Lung (tissue), 12 donors: ENCODE results near the gene LACTBL1. TPM values are rescaled to one million over a fixed set of nuclear protein-coding genes. Genes with fewer than 3 reads are reported as not detected.
A peak's percentile ranks its signal among the peaks of the same experiment; 100 is the strongest.

Source experiments
- ATAC-seq: fragments of 200-7000 bp; cut with Tn5 transposase; one replicate; pipeline ENCODE4 v1.9.1; 2020; ENCODE audit warnings: moderate number of reproducible peaks; ENCODE audit not compliant: insufficient read depth, low FRiP score
- DNase-seq, 3 donors: peaks; one replicate each; pipeline ENCODE4 v3.0.0-alpha.2; 2013 to 2017
- H3K27ac ChIP-seq, 2 donors: one replicate each; pipeline ENCODE4 v1.5.1; 2013; ENCODE audit warnings: mild to moderate bottlenecking in 2 of 2, moderate library complexity in 2 of 2, control low read depth in 1 of 2, inconsistent platforms in 1 of 2, low read depth in 1 of 2, low read length in 1 of 2
- H3K27me3 ChIP-seq, 3 donors: one replicate each; pipeline ENCODE4 v1.5.1; 2013; ENCODE audit warnings: low read length in 2 of 3; ENCODE audit not compliant: control insufficient read depth in 3 of 3, insufficient read depth in 3 of 3
- H3K36me3 ChIP-seq, 4 donors: one replicate each; pipeline ENCODE4 v1.5.1; 2013; ENCODE audit warnings: low read length in 4 of 4, mild to moderate bottlenecking in 1 of 4, moderate library complexity in 1 of 4; ENCODE audit not compliant: control insufficient read depth in 4 of 4, insufficient read depth in 4 of 4
- H3K4me1 ChIP-seq, 5 donors: one replicate each; pipeline ENCODE4 v1.5.1; 2013; ENCODE audit warnings: low read length in 5 of 5, mild to moderate bottlenecking in 2 of 5, moderate library complexity in 1 of 5; ENCODE audit not compliant: control insufficient read depth in 5 of 5, insufficient read depth in 5 of 5
- H3K4me3 ChIP-seq: one replicate; pipeline ENCODE4 v1.5.1; 2013; ENCODE audit warnings: mild to moderate bottlenecking, control low read depth, moderate library complexity
- H3K9ac ChIP-seq, 2 donors: one replicate each; pipeline ENCODE4 v1.5.1; 2013; ENCODE audit warnings: low read length in 2 of 2, control low read depth in 1 of 2; ENCODE audit not compliant: insufficient read depth in 1 of 2
- H3K9me3 ChIP-seq, 4 donors: one replicate each; pipeline ENCODE4 v1.5.1; 2013; ENCODE audit warnings: low read length in 3 of 4, mild to moderate bottlenecking in 1 of 4, moderate library complexity in 1 of 4; ENCODE audit not compliant: control insufficient read depth in 4 of 4, insufficient read depth in 3 of 4
- CTCF ChIP-seq: IDR thresholded peaks from 2 replicates; pipeline ENCODE4 v1.5.1; 2012; ENCODE audit warnings: mild to moderate bottlenecking; ENCODE audit errors: control extremely low read depth, extremely low read depth
- WGBS, 2 donors: extraction: QIAGEN DNeasy Blood & Tissue Kit; methylation state at CpG; one replicate each; pipeline ENCODE4 v1.1.7; 2013; 5-methylcytosine and 5-hydroxymethylcytosine counted together
- polyA plus RNA-seq, 2 donors: library from polyadenylated mRNA; stranded (reverse); fragments of 200-250 nt; gene quantifications; one replicate each; pipeline ENCODE4 v1.2.1, GENCODE V29; 2013
- total RNA-seq, 2 donors: library from RNA; depleted of rRNA in 1 of 2; stranded (reverse); fragments of >200 nt in 1 of 2; gene quantifications; one replicate each; pipeline ENCODE4 v1.2.1, GENCODE V29; 2014 to 2021
- donor health status: control.
- donor health status: control.
- donor health status: Bipolar disorder and iron deficiency.
- donor health status: healthy.
- donor health status: DM: yes; HTN: yes; CAD: no.

LACTBL1 gene
- total and polyA plus RNA-seq, 4 donors: not detected

- H3K9me3 ChIP-seq: no peaks in the 10 kb centered on the region
- H3K9ac ChIP-seq: no peak overlapping the region
- H3K36me3 ChIP-seq: no peaks in the 10 kb centered on the region
- no peak for TF ChIP-seq CTCF
- no peak overlapping the region for H3K27ac ChIP-seq
- DNase-seq (no peak), ATAC-seq (no peak)
- 71 to 77% methylated on average over 8 of the region's 8 CpGs for WGBS, 2 donors
- H3K4me3 ChIP-seq: no peak overlapping the region
- no peaks in the 10 kb centered on the region for H3K27me3 ChIP-seq
- peaks cover 0 to 2% (median 0%) of the 10 kb centered on the region in 5 donors for H3K4me1 ChIP-seq
Observed at GRCh38 chr1:22919341-22920025, 53.2 kb downstream of the LACTBL1 start.

- Histone ChIP-seq H3K36me3 (no peaks in the 10 kb centered on the region), H3K9me3 (no peaks in the 10 kb centered on the region), H3K27ac (no peak overlapping the region), H3K9ac (no peak overlapping the region), H3K27me3 (no peaks in the 10 kb centered on the region), H3K4me3 (no peak overlapping the region), H3K4me1 (peaks cover 0 to 2% (median 0%) of the 10 kb centered on the region in 5 donors)
- DNase-seq (no peak), ATAC-seq (no peak)
- 83 to 90% methylated on average over 4 of the region's 4 CpGs for WGBS, 2 donors
- no peak for TF ChIP-seq CTCF
Observed at GRCh38 chr1:22918644-22919043, 54.0 kb downstream of the LACTBL1 start.

GRCh38 chr1:22917989-22918388, 54.7 kb downstream of the LACTBL1 start:
- H3K9me3 ChIP-seq: no peaks in the 10 kb centered on the region
- WGBS, 2 donors: 87 to 92% methylated on average over 5 of the region's 5 CpGs
- H3K4me1 ChIP-seq: peaks cover 0 to 2% (median 0%) of the 10 kb centered on the region in 5 donors
- no peaks in the 10 kb centered on the region for H3K27me3 ChIP-seq
- H3K36me3 ChIP-seq: no peaks in the 10 kb centered on the region
- DNase-seq: no peak
- H3K9ac ChIP-seq: no peak overlapping the region
- no peak overlapping the region for H3K27ac ChIP-seq
- ATAC-seq: no peak
- no peak overlapping the region for H3K4me3 ChIP-seq
- TF ChIP-seq CTCF: no peak

GRCh38 chr1:22916471-22916820, 56.2 kb downstream of the LACTBL1 start:
- WGBS, 2 donors: 60 to 74% methylated on average over 12 of the region's 12 CpGs
- TF ChIP-seq CTCF: no peak
- no peak overlapping the region for H3K4me3 ChIP-seq
- peak in 1 of 3 donors; percentile 5 for DNase-seq
- H3K4me1 ChIP-seq: peaks cover 0 to 2% (median 0%) of the 10 kb centered on the region in 5 donors
- no peak for ATAC-seq
- no peaks in the 10 kb centered on the region for H3K9me3 ChIP-seq
- no peak overlapping the region for H3K27ac ChIP-seq
- H3K36me3 ChIP-seq: peaks cover 0 to 2% (median 0%) of the 10 kb centered on the region in 4 donors
- H3K27me3 ChIP-seq: no peaks in the 10 kb centered on the region
- no peak overlapping the region for H3K9ac ChIP-seq
